A549 (cell line): Measurements from ENCODE around the gene STAT4. TPM values are rescaled to one million over a fixed set of nuclear protein-coding genes. Genes with fewer than 3 reads are reported as not detected.

Experiments
- ATAC-seq, 2 experiments: fragments of 200-7000 bp in 1 of 2; fragments of >200 bp in 1 of 2; cut with Nextera tagmentation in 1 of 2; cut with Tn5 transposase in 1 of 2; 3 replicates each; pipeline versions ENCODE4 v1.8.0 to v1.9.1; 2018 to 2020; ENCODE audit warnings: mild to moderate bottlenecking in 1 of 2, moderate library complexity in 1 of 2
- CTCF ChIA-PET: fragments of 300-600 bp; sonication (Branson Sonifier 250); formaldehyde crosslinking; extraction: SDS; loops from one replicate; lab custom pipeline; 2021; ENCODE audit warnings: antibody characterized with exemption, inconsistent platforms; lab: Yijun Ruan, JAX
- POLR2A ChIA-PET: fragments of 350-600 bp; formaldehyde crosslinking; extraction: SDS; loops from one replicate; lab custom pipeline; 2021; ENCODE audit warnings: antibody characterized with exemption, inconsistent platforms; lab: Yijun Ruan, JAX
- DNase-seq, 2 experiments: peaks; one replicate each; pipeline versions ENCODE4 v3.0.0 to v3.0.0-alpha.2; 2011 to 2016; ENCODE audit warnings: low read depth in 1 of 2, low spot score in 1 of 2
- FAIRE-seq: peaks from 2 replicates; lab custom pipeline; 2011; peaks lifted over from hg19 to GRCh38; lab: Jason Lieb, UNC
- H3K27ac ChIP-seq, 2 experiments: fragments of >200 bp; sonication (Bioruptor Twin); formaldehyde crosslinking; 3 replicates each; pipeline ENCODE4 v1.5.1; 2016 to 2017
- H3K4me1 ChIP-seq: fragments of >200 bp; sonication (Bioruptor Twin); formaldehyde crosslinking; 3 replicates; pipeline ENCODE4 v1.6.1; 2016
- H3K4me2 ChIP-seq: fragments of >200 bp; sonication (Bioruptor Twin); formaldehyde crosslinking; 3 replicates; pipeline ENCODE4 v1.6.1; 2016
- H3K4me3 ChIP-seq: fragments of >200 bp; sonication (Bioruptor Twin); formaldehyde crosslinking; 3 replicates; pipeline ENCODE4 v1.5.1; 2016
- H3K9me3 ChIP-seq: fragments of >200 bp; sonication (Bioruptor Twin); formaldehyde crosslinking; 3 replicates; pipeline ENCODE4 v1.6.1; 2016
- BCL3 ChIP-seq: fragments of >200 bp; sonication (Bioruptor Twin); formaldehyde crosslinking; IDR thresholded peaks from 3 replicates; pipeline ENCODE4 v1.6.1; 2016
- CBX2 ChIP-seq: fragments of 200-600 bp; sonication (generic); IDR thresholded peaks from 2 replicates; pipeline ENCODE4 v1.6.1; 2016; ENCODE audit warnings: low read depth, mild to moderate bottlenecking, borderline replicate concordance
- CBX8 ChIP-seq: fragments of 200-600 bp; sonication (generic); IDR thresholded peaks from 2 replicates; pipeline ENCODE4 v1.6.1; 2016
- CEBPB ChIP-seq, 2 experiments: fragments of >200 bp in 1 of 2; sonication (Bioruptor Twin) in 1 of 2; formaldehyde crosslinking in 1 of 2; IDR thresholded peaks; 2 replicates each; pipeline ENCODE4 v1.6.1; 2012 to 2016
- CHD4 ChIP-seq: fragments of 200-600 bp; sonication (generic); IDR thresholded peaks from 2 replicates; pipeline ENCODE4 v1.6.1; 2016; ENCODE audit warnings: antibody characterized with exemption, mild to moderate bottlenecking, borderline replicate concordance
- ESRRA ChIP-seq: fragments of 150-350 bp; IDR thresholded peaks from 2 replicates; pipeline ENCODE4 v1.6.1; 2014; ENCODE audit warnings: mild to moderate bottlenecking, low read length, borderline replicate concordance
- FOXS1 ChIP-seq: fragments of 250-450 bp; sonication (Bioruptor Pico); IDR thresholded peaks from 2 replicates; pipeline ENCODE4 v1.5.0; 2020; ENCODE audit warnings: mild to moderate bottlenecking, moderate library complexity
- HES2 ChIP-seq: fragments of >200 bp; sonication (Bioruptor Twin); formaldehyde crosslinking; IDR thresholded peaks from 2 replicates; pipeline ENCODE4 v1.6.1; 2016
- HEYL ChIP-seq: fragments of 250-450 bp; sonication (Bioruptor Pico); IDR thresholded peaks from 2 replicates; pipeline ENCODE4 v1.8.0; 2021; ENCODE audit warnings: mild to moderate bottlenecking, moderate library complexity
- HOXA7 ChIP-seq: fragments of 250-450 bp; sonication (Bioruptor Pico); IDR thresholded peaks from 2 replicates; pipeline ENCODE4 v1.5.0; 2020; ENCODE audit warnings: mild to moderate bottlenecking, moderate library complexity
- HOXB5 ChIP-seq: fragments of 250-450 bp; sonication (Bioruptor Pico); IDR thresholded peaks from 2 replicates; pipeline ENCODE4 v1.5.0; 2020; ENCODE audit warnings: mild to moderate bottlenecking, moderate library complexity
- KDM1A ChIP-seq: fragments of 200-600 bp; sonication (generic); IDR thresholded peaks from 2 replicates; pipeline ENCODE4 v1.6.1; 2016; ENCODE audit warnings: low read depth, mild to moderate bottlenecking
- MAFK ChIP-seq: fragments of 450-650 bp; IDR thresholded peaks from 2 replicates; pipeline ENCODE4 v1.6.1; 2014; ENCODE audit not compliant: partially characterized antibody
- MAZ ChIP-seq: fragments of 150-350 bp; IDR thresholded peaks from 2 replicates; pipeline ENCODE4 v1.6.1; 2014; ENCODE audit warnings: antibody characterized with exemption, low read depth, low read length, borderline replicate concordance
- MYC ChIP-seq: IDR thresholded peaks from 2 replicates; pipeline ENCODE4 v1.6.1; 2012; ENCODE audit warnings: mild to moderate bottlenecking, inconsistent platforms, low read length, improper control_type of control experiment, borderline replicate concordance
- PHF8 ChIP-seq: fragments of 200-600 bp; sonication (generic); IDR thresholded peaks from 2 replicates; pipeline ENCODE4 v1.6.1; 2016; ENCODE audit warnings: low read depth, mild to moderate bottlenecking, antibody characterized with exemption, moderate library complexity, borderline replicate concordance
- POLR2A ChIP-seq: IDR thresholded peaks from 2 replicates; pipeline ENCODE4 v1.6.1; 2012; ENCODE audit warnings: mild to moderate bottlenecking, low read length
- POLR2AphosphoS2 ChIP-seq: conservative IDR thresholded peaks from 2 replicates; pipeline ENCODE4 v1.6.1; 2012; ENCODE audit warnings: low read length, improper control_type of control experiment, inconsistent platforms
- RAD21 ChIP-seq, 2 experiments: fragments of >200 bp in 1 of 2; sonication (Bioruptor Twin) in 1 of 2; formaldehyde crosslinking in 1 of 2; IDR thresholded peaks in 1 of 2; conservative IDR thresholded peaks in 1 of 2; 2 replicates in 1 of 2; 3 replicates in 1 of 2; pipeline ENCODE4 v1.6.1; 2012 to 2018; ENCODE audit warnings: inconsistent platforms in 1 of 2
- RARB ChIP-seq: fragments of 250-450 bp; sonication (Bioruptor Pico); IDR thresholded peaks from 2 replicates; pipeline ENCODE4 v1.8.0; 2021; ENCODE audit warnings: mild to moderate bottlenecking, moderate library complexity
- RCOR1 ChIP-seq: fragments of 150-350 bp; IDR thresholded peaks from 2 replicates; pipeline ENCODE4 v1.6.1; 2014; ENCODE audit warnings: antibody characterized with exemption, low read length, low read depth
- TP53 ChIP-seq: fragments of 250-450 bp; sonication (Bioruptor Pico); IDR thresholded peaks from 2 replicates; pipeline ENCODE4 v1.5.0; 2021; ENCODE audit warnings: mild to moderate bottlenecking, moderate library complexity
- USF2 ChIP-seq: fragments of 450-650 bp; IDR thresholded peaks from 2 replicates; pipeline ENCODE4 v1.6.1; 2014; ENCODE audit warnings: antibody characterized with exemption
- ZC3H11A ChIP-seq: fragments of 450-650 bp; IDR thresholded peaks from 2 replicates; pipeline ENCODE4 v1.6.1; 2014; ENCODE audit warnings: antibody characterized with exemption, mild to moderate bottlenecking
- ZFP36 ChIP-seq: fragments of 450-650 bp; IDR thresholded peaks from 2 replicates; pipeline ENCODE4 v1.6.1; 2014; ENCODE audit warnings: borderline replicate concordance; ENCODE audit not compliant: partially characterized antibody
- WGBS: methylation state at CpG from one replicate; pipeline ENCODE4 v1.1.6; 2017; ENCODE audit errors: missing lambda C conversion rate; 5-methylcytosine and 5-hydroxymethylcytosine counted together
- polyA plus RNA-seq, 4 experiments: library from polyadenylated mRNA; depleted of rRNA in 3 of 4; stranded (reverse); fragments of >200 nt; fragmentation: RNase III in 1 of 4; extraction: RNeasy Plus Mini Kit Qiagen cat#74134 plus additional on column Dnase treatment in 1 of 4; gene quantifications; 2 replicates in 3 of 4; 3 replicates in 1 of 4; pipeline ENCODE4 v1.2.3, GENCODE V29; 2011 to 2017
- TF ChIP-seq, protein P1 (sequence below): IDR thresholded peaks from 2 replicates; pipeline ENCODE4 v1.6.1; 2012; ENCODE audit warnings: low read depth, borderline replicate concordance
- TF ChIP-seq, protein P2 (sequence below): fragments of 150-350 bp; IDR thresholded peaks from 2 replicates; pipeline ENCODE4 v1.6.1; 2014; ENCODE audit warnings: low read depth, mild to moderate bottlenecking, low read length

The STAT4 gene
- polyA plus RNA-seq, 2 of the 4 experiments (the other 2 are of a cell fraction) = 11.6 to 34.4 TPM

- TF ChIP-seq ESRRA = no peak
- TF ChIP-seq, all 56 proteins: peak for 0
These were observed 137.2 kb downstream of the STAT4 start (continued) for GRCh38 chr2:191013682-191013931.

DNA sequence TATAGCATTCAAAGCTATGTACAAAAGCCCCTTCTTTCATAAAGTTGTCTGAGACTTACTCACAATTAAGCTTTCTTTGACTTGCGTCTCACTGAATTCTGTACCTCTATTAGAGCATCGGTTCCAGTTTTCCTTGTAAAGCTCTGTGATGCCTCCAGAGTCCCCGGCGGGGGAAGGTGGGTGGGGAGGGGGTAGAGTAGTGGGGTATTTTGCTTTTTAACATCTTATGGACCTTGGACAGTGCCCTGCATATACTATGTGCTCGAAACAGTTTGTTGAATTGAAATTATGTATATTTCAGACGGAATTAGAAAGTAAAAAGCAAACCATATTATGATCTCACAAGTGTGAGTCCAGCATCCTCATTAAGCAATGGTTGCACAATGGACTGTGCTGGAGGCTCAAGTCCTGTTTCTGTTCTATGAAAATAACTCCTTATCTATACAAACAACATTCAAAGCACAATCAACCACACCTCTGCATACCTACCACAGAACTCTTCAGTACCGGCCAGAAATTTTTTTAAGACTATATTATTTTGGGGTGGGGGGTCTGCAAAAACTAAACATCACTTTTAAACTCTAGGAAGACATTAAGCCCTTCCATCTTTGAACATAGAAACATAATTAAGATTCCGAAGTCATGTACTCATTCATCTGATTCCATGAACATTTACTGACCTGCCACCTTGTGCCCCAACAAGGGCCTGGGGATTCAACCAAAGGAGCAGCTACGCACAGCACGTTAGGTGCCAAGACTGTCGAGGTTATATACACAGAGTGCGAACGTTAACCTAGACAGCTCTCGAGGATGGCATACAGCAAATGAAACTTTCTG is 137.7 kb downstream of the STAT4 start:
- no peaks in the 10 kb centered on the region for H3K9me3 ChIP-seq
- WGBS = 19% methylated on average over 14 of the region's 14 CpGs
- no peak for TF ChIP-seq KDM1A
- no peak for TF ChIP-seq CBX2
- TF ChIP-seq HES2 = no peak
- TF ChIP-seq HOXA7 (CRISPR knock-in tag) = no peak
- TF ChIP-seq CEBPB (IDR thresholded peaks at IDR 0.05) = peak; percentile 66 to 80; a peak in 3 of 4 replicates
- no peak for TF ChIP-seq FOXS1 (CRISPR knock-in tag)
- 0 out of 3 replicates have a peak, but pooled peaks have one; percentile 28 for TF ChIP-seq BCL3
- no peak for TF ChIP-seq TP53
- no peak for TF ChIP-seq CHD4
- TF ChIP-seq PHF8 = no peak
- no peak for TF ChIP-seq HOXB5
- TF ChIP-seq MAZ = no peak
- TF ChIP-seq, protein P1, sequence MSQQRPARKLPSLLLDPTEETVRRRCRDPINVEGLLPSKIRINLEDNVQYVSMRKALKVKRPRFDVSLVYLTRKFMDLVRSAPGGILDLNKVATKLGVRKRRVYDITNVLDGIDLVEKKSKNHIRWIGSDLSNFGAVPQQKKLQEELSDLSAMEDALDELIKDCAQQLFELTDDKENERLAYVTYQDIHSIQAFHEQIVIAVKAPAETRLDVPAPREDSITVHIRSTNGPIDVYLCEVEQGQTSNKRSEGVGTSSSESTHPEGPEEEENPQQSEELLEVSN = no peak
- no peak for TF ChIP-seq MYC
- TF ChIP-seq, all 56 proteins: peak for 2
- Histone ChIP-seq H3K4me2 (peak overlapping the region; percentile 96), H3K4me1 (peaks cover 51% of the 10 kb centered on the region), H3K27ac (peak overlapping the region; percentile 85 to 91), H3K4me3 (peak overlapping the region; percentile 82)
- DNase-seq (peak in 1 of 2 experiments; percentile 12), ATAC-seq (peak; percentile 26 to 51; a peak in 4 of 6 replicates), FAIRE-seq (no peak)
- ChIA-PET CTCF (interaction anchor here (1.0 to 1.1 kb wide), 2 partner anchors 17 to 163 kb away, joined by 3 read pairs; no protein-coding TSS in a partner anchor), POLR2A (interaction anchor here (0.6 to 4.1 kb wide), 3 partner anchors 10 to 47 kb away, joined by 3 to 25 read pairs (median 3); no protein-coding TSS in a partner anchor)

DNA sequence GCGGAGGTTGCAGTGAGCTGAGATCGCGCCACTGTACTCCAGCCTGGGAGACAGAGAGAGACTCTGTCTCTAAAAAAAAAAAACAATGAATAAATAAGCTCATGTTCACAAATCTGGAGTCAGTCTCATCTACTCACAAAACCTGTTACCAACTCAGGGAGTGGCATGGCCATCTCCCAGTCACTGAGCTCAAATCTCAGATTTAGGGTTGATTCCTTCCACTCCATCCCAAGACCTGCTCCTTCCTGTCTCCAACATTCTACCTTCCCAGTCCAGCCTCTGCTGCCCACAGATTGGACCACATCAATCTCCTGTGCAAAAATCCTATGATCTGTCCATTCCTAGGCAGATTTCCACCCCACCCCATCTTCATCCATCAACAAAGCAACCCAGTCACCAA is 138.4 kb downstream of the STAT4 start:
- TF ChIP-seq ZC3H11A (no peak), ZFP36 (no peak), POLR2A (no peak), HES2 (no peak), CBX2 (no peak), POLR2AphosphoS2 (no peak), KDM1A (no peak), RAD21 (conservative IDR thresholded peaks at IDR 0.05 in 1 of 2, IDR thresholded peaks at IDR 0.05 in 1 of 2) (no peak), RCOR1 (no peak), RARB (CRISPR knock-in tag) (no peak), HEYL (CRISPR knock-in tag) (no peak), MAZ (no peak), USF2 (no peak), HOXB5 (no peak), CBX8 (no peak), CHD4 (no peak), MAFK (no peak), FOXS1 (CRISPR knock-in tag) (no peak)
- TF ChIP-seq, protein P2, sequence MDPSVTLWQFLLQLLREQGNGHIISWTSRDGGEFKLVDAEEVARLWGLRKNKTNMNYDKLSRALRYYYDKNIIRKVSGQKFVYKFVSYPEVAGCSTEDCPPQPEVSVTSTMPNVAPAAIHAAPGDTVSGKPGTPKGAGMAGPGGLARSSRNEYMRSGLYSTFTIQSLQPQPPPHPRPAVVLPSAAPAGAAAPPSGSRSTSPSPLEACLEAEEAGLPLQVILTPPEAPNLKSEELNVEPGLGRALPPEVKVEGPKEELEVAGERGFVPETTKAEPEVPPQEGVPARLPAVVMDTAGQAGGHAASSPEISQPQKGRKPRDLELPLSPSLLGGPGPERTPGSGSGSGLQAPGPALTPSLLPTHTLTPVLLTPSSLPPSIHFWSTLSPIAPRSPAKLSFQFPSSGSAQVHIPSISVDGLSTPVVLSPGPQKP = no peak
- TF ChIP-seq, protein P1 = no peak
- DNase-seq = no peak
- Histone ChIP-seq H3K4me2 (peak overlapping the region; percentile 96), H3K9me3 (no peaks in the 10 kb centered on the region), H3K27ac (peak overlapping the region; percentile 85 to 91), H3K4me1 (peaks cover 51% of the 10 kb centered on the region), H3K4me3 (peak overlapping the region; percentile 82)
- CTCF ChIA-PET = interaction anchor here (0.6 to 1.0 kb wide), 2 partner anchors 18 to 162 kb away, joined by 3 read pairs; no protein-coding TSS in a partner anchor
- ATAC-seq = no peak
- no peak for FAIRE-seq
- 100% methylated on average over 3 of the region's 3 CpGs for WGBS
- POLR2A ChIA-PET = interaction anchor here (0.6 to 4.1 kb wide), 2 partner anchors 38 to 46 kb away, joined by 3 to 25 read pairs; no protein-coding TSS in a partner anchor
